Measurements from ENCODE around the gene SLC8A1. TPM values are rescaled to one million over a fixed set of nuclear protein-coding genes. Genes with fewer than 3 reads are reported as not detected.

SLC8A1 gene
- total and polyA plus RNA-seq, 2 donors, result 0.46 to 20.4 TPM

GRCh38 chr2:40386177-40386576 lies 65.7 kb downstream of the SLC8A1 start:
- H3K27me3 ChIP-seq (ENCODE audit: control insufficient read depth in 2 of 2, insufficient read depth in 1 of 2, low read length in 1 of 2), result no peaks in the 10 kb centered on the region
- H3K27ac ChIP-seq (ENCODE audit: low read depth in 1 of 2, low read length in 1 of 2), result no peak overlapping the region
- H3K36me3 ChIP-seq (ENCODE audit: control insufficient read depth in 2 of 2, insufficient read depth in 2 of 2, low read length in 1 of 2), result no peaks in the 10 kb centered on the region
- no peaks in the 10 kb centered on the region for H3K4me1 ChIP-seq (ENCODE audit: control insufficient read depth in 2 of 2, insufficient read depth in 2 of 2, low read length in 2 of 2)
- 74% methylated on average over 2 of the region's 2 CpGs for WGBS
- H3K9me3 ChIP-seq (ENCODE audit: control insufficient read depth in 2 of 2, insufficient read depth in 1 of 2, low read length in 1 of 2), result peaks cover 0 to 4% of the 10 kb centered on the region in 2 donors
- H3K4me3 ChIP-seq (ENCODE audit: low read length in 2 of 2), result no peak overlapping the region
- DNase-seq (ENCODE audit: low read depth in 6 of 9, low spot score in 9 of 9), result no peak

GRCh38 chr2:40384714-40385113 lies 67.2 kb downstream of the SLC8A1 start:
- Histone ChIP-seq H3K4me1 (ENCODE audit: control insufficient read depth in 2 of 2, insufficient read depth in 2 of 2, low read length in 2 of 2) (no peaks in the 10 kb centered on the region), H3K4me3 (ENCODE audit: low read length in 2 of 2) (no peak overlapping the region), H3K9me3 (ENCODE audit: control insufficient read depth in 2 of 2, insufficient read depth in 1 of 2, low read length in 1 of 2) (peaks cover 0 to 8% of the 10 kb centered on the region in 2 donors), H3K36me3 (ENCODE audit: control insufficient read depth in 2 of 2, insufficient read depth in 2 of 2, low read length in 1 of 2) (no peaks in the 10 kb centered on the region), H3K27ac (ENCODE audit: low read depth in 1 of 2, low read length in 1 of 2) (no peak overlapping the region), H3K27me3 (ENCODE audit: control insufficient read depth in 2 of 2, insufficient read depth in 1 of 2, low read length in 1 of 2) (no peaks in the 10 kb centered on the region)
- WGBS, result 67% methylated on average over 2 of the region's 2 CpGs
- no peak for DNase-seq (ENCODE audit: low read depth in 6 of 9, low spot score in 9 of 9)

- H3K27ac ChIP-seq (ENCODE audit: low read depth in 1 of 2, low read length in 1 of 2), result no peak overlapping the region
- WGBS, result 100% methylated on average over 1 of the region's 1 CpG
- H3K4me1 ChIP-seq (ENCODE audit: control insufficient read depth in 2 of 2, insufficient read depth in 2 of 2, low read length in 2 of 2), result no peaks in the 10 kb centered on the region
- H3K9me3 ChIP-seq (ENCODE audit: control insufficient read depth in 2 of 2, insufficient read depth in 1 of 2, low read length in 1 of 2), result peaks cover 0 to 11% of the 10 kb centered on the region in 2 donors
- H3K4me3 ChIP-seq (ENCODE audit: low read length in 2 of 2), result no peak overlapping the region
- DNase-seq (ENCODE audit: low read depth in 6 of 9, low spot score in 9 of 9), result no peak
- H3K27me3 ChIP-seq (ENCODE audit: control insufficient read depth in 2 of 2, insufficient read depth in 1 of 2, low read length in 1 of 2), result no peaks in the 10 kb centered on the region
- H3K36me3 ChIP-seq (ENCODE audit: control insufficient read depth in 2 of 2, insufficient read depth in 2 of 2, low read length in 1 of 2), result no peaks in the 10 kb centered on the region
Measured at GRCh38 chr2:40384233-40384632, 67.7 kb downstream of the SLC8A1 start.

GRCh38 chr2:40380721-40381120 lies 71.2 kb downstream of the SLC8A1 start:
- H3K27ac ChIP-seq (ENCODE audit: low read depth in 1 of 2, low read length in 1 of 2), result no peak overlapping the region
- 100% methylated on average over 2 of the region's 2 CpGs for WGBS
- no peaks in the 10 kb centered on the region for H3K36me3 ChIP-seq (ENCODE audit: control insufficient read depth in 2 of 2, insufficient read depth in 2 of 2, low read length in 1 of 2)
- no peak for DNase-seq (ENCODE audit: low read depth in 6 of 9, low spot score in 9 of 9)
- no peak overlapping the region for H3K4me3 ChIP-seq (ENCODE audit: low read length in 2 of 2)
- no peaks in the 10 kb centered on the region for H3K27me3 ChIP-seq (ENCODE audit: control insufficient read depth in 2 of 2, insufficient read depth in 1 of 2, low read length in 1 of 2)
- H3K4me1 ChIP-seq (ENCODE audit: control insufficient read depth in 2 of 2, insufficient read depth in 2 of 2, low read length in 2 of 2), result no peaks in the 10 kb centered on the region
- H3K9me3 ChIP-seq (ENCODE audit: control insufficient read depth in 2 of 2, insufficient read depth in 1 of 2, low read length in 1 of 2), result peaks cover 0 to 11% of the 10 kb centered on the region in 2 donors

GRCh38 chr2:40380041-40380440 lies 71.8 kb downstream of the SLC8A1 start:
- Histone ChIP-seq H3K9me3 (ENCODE audit: control insufficient read depth in 2 of 2, insufficient read depth in 1 of 2, low read length in 1 of 2) (peaks cover 0 to 11% of the 10 kb centered on the region in 2 donors), H3K4me3 (ENCODE audit: low read length in 2 of 2) (no peak overlapping the region), H3K27me3 (ENCODE audit: control insufficient read depth in 2 of 2, insufficient read depth in 1 of 2, low read length in 1 of 2) (no peaks in the 10 kb centered on the region), H3K4me1 (ENCODE audit: control insufficient read depth in 2 of 2, insufficient read depth in 2 of 2, low read length in 2 of 2) (no peaks in the 10 kb centered on the region), H3K36me3 (ENCODE audit: control insufficient read depth in 2 of 2, insufficient read depth in 2 of 2, low read length in 1 of 2) (no peaks in the 10 kb centered on the region), H3K27ac (ENCODE audit: low read depth in 1 of 2, low read length in 1 of 2) (no peak overlapping the region)
- 99% methylated on average over 1 of the region's 1 CpG for WGBS
- no peak for DNase-seq (ENCODE audit: low read depth in 6 of 9, low spot score in 9 of 9)

- no peaks in the 10 kb centered on the region for H3K27me3 ChIP-seq (ENCODE audit: control insufficient read depth in 2 of 2, insufficient read depth in 1 of 2, low read length in 1 of 2)
- peaks cover 0 to 3% of the 10 kb centered on the region in 2 donors for H3K9me3 ChIP-seq (ENCODE audit: control insufficient read depth in 2 of 2, insufficient read depth in 1 of 2, low read length in 1 of 2)
- H3K27ac ChIP-seq (ENCODE audit: low read depth in 1 of 2, low read length in 1 of 2), result no peak overlapping the region
- no peaks in the 10 kb centered on the region for H3K36me3 ChIP-seq (ENCODE audit: control insufficient read depth in 2 of 2, insufficient read depth in 2 of 2, low read length in 1 of 2)
- 94% methylated on average over 2 of the region's 2 CpGs for WGBS
- no peak for DNase-seq (ENCODE audit: low read depth in 6 of 9, low spot score in 9 of 9)
- no peaks in the 10 kb centered on the region for H3K4me1 ChIP-seq (ENCODE audit: control insufficient read depth in 2 of 2, insufficient read depth in 2 of 2, low read length in 2 of 2)
- no peak overlapping the region for H3K4me3 ChIP-seq (ENCODE audit: low read length in 2 of 2)
Measured at GRCh38 chr2:40374543-40375240, 77.2 kb downstream of the SLC8A1 start.

GRCh38 chr2:40373111-40373510 lies 78.8 kb downstream of the SLC8A1 start:
- WGBS, result 92% methylated on average over 1 of the region's 1 CpG
- H3K9me3 ChIP-seq (ENCODE audit: control insufficient read depth in 2 of 2, insufficient read depth in 1 of 2, low read length in 1 of 2), result no peaks in the 10 kb centered on the region
- no peak overlapping the region for H3K27ac ChIP-seq (ENCODE audit: low read depth in 1 of 2, low read length in 1 of 2)
- DNase-seq (ENCODE audit: low read depth in 6 of 9, low spot score in 9 of 9), result no peak
- H3K4me3 ChIP-seq (ENCODE audit: low read length in 2 of 2), result no peak overlapping the region
- H3K36me3 ChIP-seq (ENCODE audit: control insufficient read depth in 2 of 2, insufficient read depth in 2 of 2, low read length in 1 of 2), result no peaks in the 10 kb centered on the region
- no peaks in the 10 kb centered on the region for H3K27me3 ChIP-seq (ENCODE audit: control insufficient read depth in 2 of 2, insufficient read depth in 1 of 2, low read length in 1 of 2)
- no peaks in the 10 kb centered on the region for H3K4me1 ChIP-seq (ENCODE audit: control insufficient read depth in 2 of 2, insufficient read depth in 2 of 2, low read length in 2 of 2)

GRCh38 chr2:40372283-40372985 lies 79.5 kb downstream of the SLC8A1 start:
- Histone ChIP-seq H3K27me3 (ENCODE audit: control insufficient read depth in 2 of 2, insufficient read depth in 1 of 2, low read length in 1 of 2) (no peaks in the 10 kb centered on the region), H3K4me3 (ENCODE audit: low read length in 2 of 2) (no peak overlapping the region), H3K4me1 (ENCODE audit: control insufficient read depth in 2 of 2, insufficient read depth in 2 of 2, low read length in 2 of 2) (no peaks in the 10 kb centered on the region), H3K9me3 (ENCODE audit: control insufficient read depth in 2 of 2, insufficient read depth in 1 of 2, low read length in 1 of 2) (no peaks in the 10 kb centered on the region), H3K36me3 (ENCODE audit: control insufficient read depth in 2 of 2, insufficient read depth in 2 of 2, low read length in 1 of 2) (no peaks in the 10 kb centered on the region), H3K27ac (ENCODE audit: low read depth in 1 of 2, low read length in 1 of 2) (no peak overlapping the region)
- DNase-seq (ENCODE audit: low read depth in 6 of 9, low spot score in 9 of 9), result no peak
- WGBS, result 92% methylated on average over 5 of the region's 5 CpGs

GRCh38 chr2:40371525-40372282 lies 80.2 kb downstream of the SLC8A1 start:
- H3K27ac ChIP-seq (ENCODE audit: low read depth in 1 of 2, low read length in 1 of 2), result no peak overlapping the region
- no peaks in the 10 kb centered on the region for H3K9me3 ChIP-seq (ENCODE audit: control insufficient read depth in 2 of 2, insufficient read depth in 1 of 2, low read length in 1 of 2)
- no peaks in the 10 kb centered on the region for H3K36me3 ChIP-seq (ENCODE audit: control insufficient read depth in 2 of 2, insufficient read depth in 2 of 2, low read length in 1 of 2)
- DNase-seq (ENCODE audit: low read depth in 6 of 9, low spot score in 9 of 9), result no peak
- H3K27me3 ChIP-seq (ENCODE audit: control insufficient read depth in 2 of 2, insufficient read depth in 1 of 2, low read length in 1 of 2), result no peaks in the 10 kb centered on the region
- no peaks in the 10 kb centered on the region for H3K4me1 ChIP-seq (ENCODE audit: control insufficient read depth in 2 of 2, insufficient read depth in 2 of 2, low read length in 2 of 2)
- H3K4me3 ChIP-seq (ENCODE audit: low read length in 2 of 2), result no peak overlapping the region
- 91% methylated on average over 4 of the region's 4 CpGs for WGBS

Data from thymus (tissue), 11 donors.